DOHH2 (cell line): ENCODE measurements around the gene CD2AP.

Experiments used
- H3F3A ChIP-seq: fragments of 200-600 bp; sonication (generic), shearing (Covaris generic); 2 replicates; pipeline ENCODE4 v1.6.0; 2016; ENCODE audit warnings: antibody characterized with exemption, mild to moderate bottlenecking; ENCODE audit not compliant: control insufficient read depth, insufficient read depth
- H3K27ac ChIP-seq: fragments of 200-600 bp; sonication (generic); 2 replicates; pipeline ENCODE4 v1.5.1; 2014; ENCODE audit warnings: low read depth, mild to moderate bottlenecking, low read length, moderate library complexity
- H3K27me3 ChIP-seq: fragments of 200-600 bp; sonication (generic); 2 replicates; pipeline ENCODE4 v1.6.1; 2014; ENCODE audit warnings: mild to moderate bottlenecking, low read length, mixed read lengths; ENCODE audit not compliant: control insufficient read depth
- H3K36me3 ChIP-seq: fragments of 200-600 bp; sonication (generic); 2 replicates; pipeline ENCODE4 v1.6.1; 2014; ENCODE audit warnings: mild to moderate bottlenecking, low read length, moderate library complexity, mixed read lengths; ENCODE audit not compliant: control insufficient read depth
- H3K4me1 ChIP-seq: fragments of 200-600 bp; sonication (generic); 2 replicates; pipeline ENCODE4 v1.6.1; 2014; ENCODE audit warnings: mild to moderate bottlenecking, low read length, mixed read lengths; ENCODE audit not compliant: control insufficient read depth
- H3K4me2 ChIP-seq: fragments of 200-600 bp; sonication (generic); 2 replicates; pipeline ENCODE4 v1.6.0; 2014; ENCODE audit warnings: mild to moderate bottlenecking, low read length, moderate library complexity
- H3K4me3 ChIP-seq: fragments of 200-600 bp; sonication (generic); 2 replicates; pipeline ENCODE4 v1.5.1; 2014; ENCODE audit warnings: mild to moderate bottlenecking, low read length, mixed read lengths
- H3K79me2 ChIP-seq: fragments of 200-600 bp; sonication (generic); 2 replicates; pipeline ENCODE4 v1.6.1; 2014; ENCODE audit warnings: mild to moderate bottlenecking, low read length, mixed read lengths; ENCODE audit not compliant: control insufficient read depth
- H3K9me2 ChIP-seq: fragments of 200-600 bp; sonication (generic); replicated peaks from 2 replicates; pipeline ENCODE4 v1.6.1; 2014; ENCODE audit warnings: mild to moderate bottlenecking, low read length, mixed read lengths; ENCODE audit not compliant: control insufficient read depth
- H3K9me3 ChIP-seq: fragments of 200-600 bp; sonication (generic); 2 replicates; pipeline ENCODE4 v1.6.1; 2014; ENCODE audit warnings: antibody characterized with exemption, low read length, mixed read lengths; ENCODE audit not compliant: control insufficient read depth, insufficient read depth
- H4K20me1 ChIP-seq: fragments of 200-600 bp; sonication (generic); 2 replicates; pipeline ENCODE4 v1.6.0; 2014; ENCODE audit warnings: low read depth, mild to moderate bottlenecking, antibody characterized with exemption, low read length, moderate library complexity; ENCODE audit not compliant: control insufficient read depth, insufficient read depth
- CTCF ChIP-seq: fragments of 200-600 bp; sonication (generic); IDR thresholded peaks from one replicate; pipeline ENCODE4 v1.5.1; 2014; ENCODE audit warnings: antibody characterized with exemption, mild to moderate bottlenecking, low read depth, low read length; ENCODE audit not compliant: poor library complexity, severe bottlenecking
- EZH2phosphoT487 ChIP-seq: fragments of 200-600 bp; sonication (generic); IDR thresholded peaks from 2 replicates; pipeline ENCODE4 v1.6.1; 2017; ENCODE audit warnings: borderline replicate concordance, mild to moderate bottlenecking, antibody characterized with exemption, low read length, moderate library complexity, mixed read lengths

CD2AP gene

GRCh38 chr6:47629954-47630353 lies 152.4 kb downstream of the CD2AP start:
- no peaks in the 10 kb centered on the region for H3K79me2 ChIP-seq
- no peaks in the 10 kb centered on the region for H3K4me1 ChIP-seq
- H3K9me2 ChIP-seq = no peaks in the 10 kb centered on the region
- H3K4me3 ChIP-seq = no peak overlapping the region
- H3K27ac ChIP-seq = no peak overlapping the region
- peaks cover 9% of the 10 kb centered on the region; the same call in 1 of the 2 replicates for H3F3A ChIP-seq
- H3K4me2 ChIP-seq = no peak overlapping the region
- TF ChIP-seq EZH2phosphoT487 = no peak
- no peak for TF ChIP-seq CTCF
- H3K36me3 ChIP-seq = peaks cover under 1% of the 10 kb centered on the region; the same call in 1 of the 2 replicates
- H4K20me1 ChIP-seq = no peaks in the 10 kb centered on the region
- no peaks in the 10 kb centered on the region for H3K9me3 ChIP-seq
- peaks cover 7% of the 10 kb centered on the region for H3K27me3 ChIP-seq

- Histone ChIP-seq H3K27ac (no peak overlapping the region), H3K9me2 (no peaks in the 10 kb centered on the region), H4K20me1 (no peaks in the 10 kb centered on the region), H3K4me3 (no peak overlapping the region), H3K79me2 (no peaks in the 10 kb centered on the region), H3K36me3 (no peaks in the 10 kb centered on the region), H3F3A (peaks cover 9% of the 10 kb centered on the region; the same call in 1 of the 2 replicates), H3K4me1 (no peaks in the 10 kb centered on the region), H3K9me3 (no peaks in the 10 kb centered on the region), H3K4me2 (no peak overlapping the region), H3K27me3 (peaks cover 7% of the 10 kb centered on the region)
- no peak for TF ChIP-seq CTCF
- TF ChIP-seq EZH2phosphoT487 = no peak
Measured at GRCh38 chr6:47630587-47630986, 153.0 kb downstream of the CD2AP start.

- H3K79me2 ChIP-seq = no peaks in the 10 kb centered on the region
- H4K20me1 ChIP-seq = no peaks in the 10 kb centered on the region
- H3K4me3 ChIP-seq = no peak overlapping the region
- peaks cover 9% of the 10 kb centered on the region; the same call in 1 of the 2 replicates for H3F3A ChIP-seq
- TF ChIP-seq CTCF (peak; percentile 62), EZH2phosphoT487 (no peak)
- H3K4me2 ChIP-seq = no peak overlapping the region
- H3K9me3 ChIP-seq = no peaks in the 10 kb centered on the region
- H3K36me3 ChIP-seq = no peaks in the 10 kb centered on the region
- H3K4me1 ChIP-seq = no peaks in the 10 kb centered on the region
- peaks cover 7% of the 10 kb centered on the region for H3K27me3 ChIP-seq
- no peaks in the 10 kb centered on the region for H3K9me2 ChIP-seq
- no peak overlapping the region for H3K27ac ChIP-seq
Measured at GRCh38 chr6:47631269-47631772, 153.7 kb downstream of the CD2AP start.
